NB4 (cell line): ENCODE measurements around the gene MINDY4.

Experiments
- CTCF ChIP-seq: IDR thresholded peaks from one replicate; pipeline ENCODE4 v1.5.1; 2012; ENCODE audit warnings: low read depth, low read length
- MAX ChIP-seq: IDR thresholded peaks from 2 replicates; pipeline ENCODE4 v1.6.1; 2011; ENCODE audit warnings: low read depth, low read length
- MYC ChIP-seq: IDR thresholded peaks from 2 replicates; pipeline ENCODE4 v1.6.1; 2011; ENCODE audit warnings: low read depth, low read length
- POLR2A ChIP-seq: IDR thresholded peaks from 2 replicates; pipeline ENCODE4 v1.6.1; 2011; ENCODE audit warnings: mild to moderate bottlenecking; ENCODE audit not compliant: insufficient read length; ENCODE audit errors: extremely low read depth

- TF ChIP-seq CTCF: no peak
- TF ChIP-seq POLR2A: no peak
- TF ChIP-seq MYC: no peak
- no peak for TF ChIP-seq MAX
Measured at GRCh38 chr7:30910411-30911073, 139.3 kb downstream of the MINDY4 start.
